ENCODE results near the gene SH2D5. TPM values are rescaled to one million over a fixed set of nuclear protein-coding genes. Genes with fewer than 3 reads are reported as not detected.

SH2D5 gene
- total and polyA plus RNA-seq, 4 donors, result 0.37 to 0.93 (median 0.52) TPM; not detected in 1

GRCh38 chr1:20740781-20741180 lies 8.3 kb upstream of the SH2D5 start:
- TF ChIP-seq CTCF (IDR thresholded peaks at IDR 0.05; ENCODE audit: control extremely low read depth, extremely low read depth), result no peak
- Histone ChIP-seq H3K36me3 (ENCODE audit: control insufficient read depth in 4 of 4, insufficient read depth in 4 of 4, low read length in 4 of 4) (peaks cover 14 to 42% (median 28%) of the 10 kb centered on the region in 4 donors), H3K4me1 (ENCODE audit: control insufficient read depth in 5 of 5, insufficient read depth in 5 of 5, low read length in 5 of 5) (peaks cover 0 to 1% (median 0%) of the 10 kb centered on the region in 5 donors), H3K9ac (ENCODE audit: insufficient read depth in 1 of 2, low read length in 2 of 2) (no peak overlapping the region), H3K27ac (ENCODE audit: low read depth in 1 of 2, low read length in 1 of 2) (no peak overlapping the region), H3K27me3 (ENCODE audit: control insufficient read depth in 3 of 3, insufficient read depth in 3 of 3, low read length in 2 of 3) (no peaks in the 10 kb centered on the region), H3K9me3 (ENCODE audit: control insufficient read depth in 4 of 4, insufficient read depth in 3 of 4, low read length in 3 of 4) (no peaks in the 10 kb centered on the region), H3K4me3 (no peak overlapping the region)
- ATAC-seq (ENCODE audit: insufficient read depth, low FRiP score) (no peak), DNase-seq (no peak)
- WGBS, 2 donors, result 85 to 94% methylated on average over 2 of the region's 2 CpGs

GRCh38 chr1:20739225-20739624 lies 6.7 kb upstream of the SH2D5 start:
- Histone ChIP-seq H3K4me1 (ENCODE audit: control insufficient read depth in 5 of 5, insufficient read depth in 5 of 5, low read length in 5 of 5) (peaks cover 0 to 1% (median 0%) of the 10 kb centered on the region in 5 donors), H3K27ac (ENCODE audit: low read depth in 1 of 2, low read length in 1 of 2) (no peak overlapping the region), H3K9me3 (ENCODE audit: control insufficient read depth in 4 of 4, insufficient read depth in 3 of 4, low read length in 3 of 4) (no peaks in the 10 kb centered on the region), H3K9ac (ENCODE audit: insufficient read depth in 1 of 2, low read length in 2 of 2) (no peak overlapping the region), H3K36me3 (ENCODE audit: control insufficient read depth in 4 of 4, insufficient read depth in 4 of 4, low read length in 4 of 4) (peaks cover 7 to 28% (median 15%) of the 10 kb centered on the region in 4 donors), H3K4me3 (no peak overlapping the region), H3K27me3 (ENCODE audit: control insufficient read depth in 3 of 3, insufficient read depth in 3 of 3, low read length in 2 of 3) (no peaks in the 10 kb centered on the region)
- no peak for TF ChIP-seq CTCF (IDR thresholded peaks at IDR 0.05; ENCODE audit: control extremely low read depth, extremely low read depth)
- DNase-seq, result no peak
- WGBS, 2 donors, result 79 to 90% methylated on average over 2 of the region's 2 CpGs
- ATAC-seq (ENCODE audit: insufficient read depth, low FRiP score), result no peak

GRCh38 chr1:20735581-20736111 lies 3.1 kb upstream of the SH2D5 start:
- no peak for TF ChIP-seq CTCF (IDR thresholded peaks at IDR 0.05; ENCODE audit: control extremely low read depth, extremely low read depth)
- WGBS, 2 donors, result 90 to 92% methylated on average over 7 of the region's 7 CpGs
- no peak for DNase-seq
- no peak overlapping the region for H3K9ac ChIP-seq (ENCODE audit: insufficient read depth in 1 of 2, low read length in 2 of 2)
- H3K9me3 ChIP-seq (ENCODE audit: control insufficient read depth in 4 of 4, insufficient read depth in 3 of 4, low read length in 3 of 4), result no peaks in the 10 kb centered on the region
- H3K36me3 ChIP-seq (ENCODE audit: control insufficient read depth in 4 of 4, insufficient read depth in 4 of 4, low read length in 4 of 4), result peaks cover 0 to 12% (median 5%) of the 10 kb centered on the region in 4 donors
- H3K27ac ChIP-seq (ENCODE audit: low read depth in 1 of 2, low read length in 1 of 2), result no peak overlapping the region
- no peak for ATAC-seq (ENCODE audit: insufficient read depth, low FRiP score)
- H3K4me1 ChIP-seq (ENCODE audit: control insufficient read depth in 5 of 5, insufficient read depth in 5 of 5, low read length in 5 of 5), result peaks cover 0 to 10% (median 8%) of the 10 kb centered on the region in 5 donors
- no peak overlapping the region for H3K4me3 ChIP-seq
- peaks cover 0 to 17% (median 13%) of the 10 kb centered on the region in 3 donors for H3K27me3 ChIP-seq (ENCODE audit: control insufficient read depth in 3 of 3, insufficient read depth in 3 of 3, low read length in 2 of 3)
